Measurements from ENCODE around the gene SIGLEC5. TPM values are rescaled to one million over a fixed set of nuclear protein-coding genes. Genes with fewer than 3 reads are reported as not detected.
A peak's percentile ranks its signal among the peaks of the same experiment; 100 is the strongest.
"Not testable (repeated sequence)": the region's sequence is repeated elsewhere in the genome, so short reads cannot be mapped to it uniquely, and the experiment has no call there.

Gene SIGLEC5
- polyA plus RNA-seq, 1 donor = 0.18 TPM

DNA sequence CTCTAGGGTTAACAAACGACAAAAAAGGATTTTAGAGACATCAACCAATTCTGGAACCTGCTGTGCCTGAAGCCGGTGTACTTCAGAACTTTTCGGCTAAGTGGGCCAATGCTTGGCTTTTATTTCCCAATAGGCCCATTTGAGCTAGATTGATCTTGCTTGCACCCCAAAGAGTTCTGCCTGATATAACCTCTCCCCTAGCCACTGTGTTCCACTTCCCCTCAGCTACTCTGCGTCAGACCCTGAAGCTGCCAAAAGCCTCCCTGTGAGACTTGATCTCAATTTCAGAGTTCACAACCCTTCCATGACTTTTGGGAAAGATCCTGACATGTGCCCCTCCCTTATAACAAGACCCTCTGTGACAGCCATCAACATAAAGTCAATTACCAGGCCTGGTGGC, 22.1 kb upstream of the SIGLEC5 start:
- Histone ChIP-seq H3K4me1 (ENCODE audit: control insufficient read depth, insufficient read depth, low read length) (no peaks in the 10 kb centered on the region), H3K27me3 (ENCODE audit: control insufficient read depth, insufficient read depth, low read length) (no peaks in the 10 kb centered on the region), H3K9me3 (ENCODE audit: control insufficient read depth, low read depth, low read length) (no peaks in the 10 kb centered on the region), H3K27ac (ENCODE audit: low read length) (no peak overlapping the region), H3K36me3 (ENCODE audit: control insufficient read depth, insufficient read depth, low read length) (no peaks in the 10 kb centered on the region), H3K4me3 (ENCODE audit: low read length) (no peak overlapping the region)
- WGBS (ENCODE audit: insufficient coverage, low lambda C conversion rate) = no CpG with 5 or more reads among the region's 4 CpGs
- DNase-seq = no peak

DNA sequence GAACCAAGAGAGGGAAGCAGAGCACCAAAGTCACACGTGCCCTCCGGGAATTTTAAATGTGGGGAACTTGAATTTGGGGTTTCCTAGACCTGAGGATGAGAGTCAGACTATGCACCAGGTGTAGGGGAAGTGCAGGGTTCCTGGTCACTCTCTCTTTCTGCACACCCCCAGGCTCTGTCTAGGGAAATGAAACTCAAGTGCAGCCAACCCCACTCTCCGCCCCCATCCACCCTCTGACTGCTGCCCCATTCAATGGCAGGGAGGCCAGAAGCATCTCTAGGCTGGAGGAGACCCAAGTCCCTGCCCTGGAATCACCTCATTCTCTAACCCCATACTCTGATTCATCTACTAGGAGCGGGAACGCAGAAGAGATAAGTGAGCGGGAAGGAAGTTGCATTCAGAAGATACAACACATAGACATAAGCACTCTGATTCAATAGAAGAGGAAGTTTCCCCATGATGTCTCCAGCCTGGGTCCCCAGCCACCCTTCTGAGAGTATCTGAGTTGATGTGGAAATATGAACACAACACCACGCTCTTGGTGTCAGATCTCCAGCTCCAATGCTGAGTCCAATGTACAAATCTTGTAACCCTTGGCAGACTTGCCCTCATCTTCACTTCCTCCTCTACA, 21.1 kb upstream of the SIGLEC5 start:
- H3K9me3 ChIP-seq (ENCODE audit: control insufficient read depth, low read depth, low read length) = no peaks in the 10 kb centered on the region
- no CpG with 5 or more reads among the region's 7 CpGs for WGBS (ENCODE audit: insufficient coverage, low lambda C conversion rate)
- H3K4me3 ChIP-seq (ENCODE audit: low read length) = no peak overlapping the region
- H3K36me3 ChIP-seq (ENCODE audit: control insufficient read depth, insufficient read depth, low read length) = no peaks in the 10 kb centered on the region
- peak in 1 of 2 donors; percentile 4 for DNase-seq
- no peaks in the 10 kb centered on the region for H3K27me3 ChIP-seq (ENCODE audit: control insufficient read depth, insufficient read depth, low read length)
- H3K4me1 ChIP-seq (ENCODE audit: control insufficient read depth, insufficient read depth, low read length) = no peaks in the 10 kb centered on the region
- no peak overlapping the region for H3K27ac ChIP-seq (ENCODE audit: low read length)

DNA sequence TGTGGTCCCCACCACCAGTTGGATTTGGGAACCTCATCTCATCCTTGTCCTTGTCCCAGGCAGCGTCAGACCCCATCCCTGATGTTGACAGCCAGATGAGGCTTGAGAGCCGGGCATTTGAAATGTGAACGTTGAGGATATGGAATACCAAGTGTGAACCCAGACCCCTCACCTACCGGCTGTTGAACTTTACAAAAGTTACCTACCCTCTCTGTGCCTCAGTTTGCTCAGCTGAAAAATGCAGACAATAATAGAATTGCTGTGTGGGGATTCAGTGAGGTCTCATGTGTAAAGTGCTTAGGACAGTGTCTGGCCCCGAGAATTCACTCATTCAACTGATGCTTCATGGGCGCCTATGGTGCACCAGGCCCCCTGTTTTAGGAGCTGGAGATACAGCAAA, 17.1 kb upstream of the SIGLEC5 start:
- no peaks in the 10 kb centered on the region for H3K9me3 ChIP-seq (ENCODE audit: control insufficient read depth, low read depth, low read length)
- H3K27me3 ChIP-seq (ENCODE audit: control insufficient read depth, insufficient read depth, low read length) = no peaks in the 10 kb centered on the region
- no peak overlapping the region for H3K27ac ChIP-seq (ENCODE audit: low read length)
- no CpG with 5 or more reads among the region's 6 CpGs for WGBS (ENCODE audit: insufficient coverage, low lambda C conversion rate)
- H3K36me3 ChIP-seq (ENCODE audit: control insufficient read depth, insufficient read depth, low read length) = no peaks in the 10 kb centered on the region
- no peak for DNase-seq
- no peak overlapping the region for H3K4me3 ChIP-seq (ENCODE audit: low read length)
- no peaks in the 10 kb centered on the region for H3K4me1 ChIP-seq (ENCODE audit: control insufficient read depth, insufficient read depth, low read length)

DNA sequence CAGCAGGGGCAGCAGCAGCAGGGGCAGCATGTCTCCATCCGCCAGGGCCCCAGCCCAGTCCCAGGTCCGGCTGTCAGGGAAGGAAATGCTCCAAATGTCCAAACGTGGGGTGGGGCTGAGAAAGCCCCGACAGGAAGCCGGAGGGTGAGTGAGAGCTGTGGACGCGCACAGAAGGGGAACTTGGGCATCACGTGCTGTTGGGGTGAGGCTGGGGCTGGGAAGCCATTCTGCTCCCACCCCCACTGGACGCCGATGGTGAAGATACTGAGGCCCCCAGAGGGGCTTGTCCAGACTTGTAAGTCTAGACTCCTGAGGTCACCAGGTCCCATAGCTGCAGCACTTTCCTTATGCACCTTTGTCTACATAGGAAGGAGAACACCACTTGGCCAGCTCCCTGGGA, 16.5 kb upstream of the SIGLEC5 start, which contains the start of gene SIGLEC14:
TSS of gene SIGLEC14 (minus strand) at position 96 of the 400 bp plus-strand sequence. CDS start at position 30, 66 bp downstream.
- not testable (repeated sequence) for H3K9me3 ChIP-seq (ENCODE audit: control insufficient read depth, low read depth, low read length); H3K36me3 ChIP-seq (ENCODE audit: control insufficient read depth, insufficient read depth, low read length); H3K27ac ChIP-seq (ENCODE audit: low read length)

GRCh38 chr19:51644636-51645271, 14.6 kb upstream of the SIGLEC5 start:
- WGBS (ENCODE audit: insufficient coverage, low lambda C conversion rate) = 18% methylated on average over 3 of the region's 11 CpGs
- Histone ChIP-seq H3K4me1 (ENCODE audit: control insufficient read depth, insufficient read depth, low read length) (no peaks in the 10 kb centered on the region), H3K9me3 (ENCODE audit: control insufficient read depth, low read depth, low read length) (no peaks in the 10 kb centered on the region), H3K4me3 (ENCODE audit: low read length) (no peak overlapping the region), H3K27ac (ENCODE audit: low read length) (no peak overlapping the region), H3K27me3 (ENCODE audit: control insufficient read depth, insufficient read depth, low read length) (no peaks in the 10 kb centered on the region), H3K36me3 (ENCODE audit: control insufficient read depth, insufficient read depth, low read length) (no peaks in the 10 kb centered on the region)
- DNase-seq = no peak

More for the DNA sequence above, 16.5 kb upstream of the SIGLEC5 start, which contains the start of gene SIGLEC14:
- not testable (repeated sequence) for H3K27me3 ChIP-seq (ENCODE audit: control insufficient read depth, insufficient read depth, low read length); H3K4me3 ChIP-seq (ENCODE audit: low read length); H3K4me1 ChIP-seq (ENCODE audit: control insufficient read depth, insufficient read depth, low read length); DNase-seq
- no CpG with 5 or more reads among the region's 10 CpGs for WGBS (ENCODE audit: insufficient coverage, low lambda C conversion rate)

DNA sequence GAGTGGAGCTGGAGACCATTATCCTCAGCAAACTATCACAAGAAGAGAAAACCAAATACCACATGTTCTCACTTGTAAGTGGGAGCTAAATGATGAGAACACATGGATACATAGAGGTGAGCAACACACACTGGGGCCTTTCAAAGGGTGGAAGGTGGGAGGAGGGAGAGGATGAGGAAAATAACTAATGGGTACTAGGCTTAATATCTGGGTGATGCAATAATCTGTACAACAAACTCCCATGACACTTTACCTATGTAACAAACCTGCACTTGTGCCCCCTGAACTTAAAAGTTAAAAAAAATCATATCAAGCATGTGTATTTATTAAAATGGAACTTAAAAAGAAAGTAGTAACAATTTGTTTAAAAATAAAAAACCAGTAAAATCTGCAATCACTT, 11.4 kb upstream of the SIGLEC5 start:
- no peaks in the 10 kb centered on the region for H3K27me3 ChIP-seq (ENCODE audit: control insufficient read depth, insufficient read depth, low read length)
- H3K4me1 ChIP-seq (ENCODE audit: control insufficient read depth, insufficient read depth, low read length) = no peaks in the 10 kb centered on the region
- H3K4me3 ChIP-seq (ENCODE audit: low read length) = no peak overlapping the region
- no peak for DNase-seq
- H3K36me3 ChIP-seq (ENCODE audit: control insufficient read depth, insufficient read depth, low read length) = no peaks in the 10 kb centered on the region
- H3K9me3 ChIP-seq (ENCODE audit: control insufficient read depth, low read depth, low read length) = no peaks in the 10 kb centered on the region
- no peak overlapping the region for H3K27ac ChIP-seq (ENCODE audit: low read length)

- no CpG with 5 or more reads among the region's 3 CpGs for WGBS (ENCODE audit: insufficient coverage, low lambda C conversion rate)
- H3K27me3 ChIP-seq (ENCODE audit: control insufficient read depth, insufficient read depth, low read length) = no peaks in the 10 kb centered on the region
- no peak overlapping the region for H3K27ac ChIP-seq (ENCODE audit: low read length)
- H3K9me3 ChIP-seq (ENCODE audit: control insufficient read depth, low read depth, low read length) = no peaks in the 10 kb centered on the region
- H3K36me3 ChIP-seq (ENCODE audit: control insufficient read depth, insufficient read depth, low read length) = no peaks in the 10 kb centered on the region
- H3K4me1 ChIP-seq (ENCODE audit: control insufficient read depth, insufficient read depth, low read length) = no peaks in the 10 kb centered on the region
- no peak for DNase-seq
- H3K4me3 ChIP-seq (ENCODE audit: low read length) = no peak overlapping the region
These were observed 10.2 kb upstream of the SIGLEC5 start for GRCh38 chr19:51640386-51640785.

DNA sequence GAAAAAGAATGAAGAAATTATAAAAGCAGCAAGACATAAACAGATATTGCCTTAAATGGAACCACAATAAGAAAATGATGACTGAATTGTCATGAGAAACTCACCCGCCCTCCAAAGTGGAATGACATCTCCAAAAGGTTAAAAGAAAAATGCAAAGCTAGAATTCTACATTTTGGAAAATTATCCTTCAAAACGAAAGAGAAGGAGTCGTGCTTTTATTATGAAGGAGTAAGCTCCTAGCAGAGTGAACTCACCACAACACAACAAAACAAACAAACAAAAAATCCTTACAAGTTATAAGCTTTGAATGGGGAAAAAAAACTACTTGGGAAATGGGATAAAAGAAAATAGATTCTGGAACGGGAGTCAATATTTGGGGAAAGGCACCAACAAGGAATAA, 9.7 kb upstream of the SIGLEC5 start:
- Histone ChIP-seq H3K4me1 (ENCODE audit: control insufficient read depth, insufficient read depth, low read length) (no peaks in the 10 kb centered on the region), H3K27me3 (ENCODE audit: control insufficient read depth, insufficient read depth, low read length) (no peaks in the 10 kb centered on the region), H3K27ac (ENCODE audit: low read length) (no peak overlapping the region), H3K36me3 (ENCODE audit: control insufficient read depth, insufficient read depth, low read length) (no peaks in the 10 kb centered on the region), H3K9me3 (ENCODE audit: control insufficient read depth, low read depth, low read length) (no peaks in the 10 kb centered on the region), H3K4me3 (ENCODE audit: low read length) (no peak overlapping the region)
- 57% methylated on average over 3 of the region's 4 CpGs for WGBS (ENCODE audit: insufficient coverage, low lambda C conversion rate)
- no peak for DNase-seq

DNA sequence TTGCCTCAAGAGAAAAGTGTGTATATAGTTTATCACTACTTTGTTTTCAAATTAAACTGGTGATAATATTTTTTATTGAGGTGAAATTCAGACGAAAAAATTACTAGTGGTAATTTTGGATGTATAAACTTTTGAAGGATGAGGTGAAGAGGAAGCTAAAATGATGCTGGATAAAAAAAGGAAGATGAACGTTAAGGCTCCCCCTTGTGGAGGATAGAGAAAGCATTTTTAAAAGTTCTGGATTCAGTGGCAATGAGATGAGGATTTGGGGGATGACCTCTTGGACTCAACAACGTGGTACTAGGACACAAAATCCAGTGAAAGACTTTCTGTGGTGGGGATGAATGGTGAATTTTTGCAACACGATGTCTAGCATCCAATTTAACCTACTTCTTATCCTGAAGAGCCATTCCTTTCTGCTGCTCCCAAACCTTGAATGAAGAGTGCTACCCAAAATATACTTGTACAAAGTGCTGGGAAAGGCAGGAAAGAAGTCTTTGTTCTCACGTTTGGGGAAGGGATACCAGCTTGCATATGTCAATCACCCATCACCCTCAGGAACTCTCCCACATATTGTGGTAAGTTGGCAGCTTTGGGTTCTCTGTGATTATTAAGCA, 7.3 kb upstream of the SIGLEC5 start:
- DNase-seq = no peak
- Histone ChIP-seq H3K27ac (ENCODE audit: low read length) (no peak overlapping the region), H3K36me3 (ENCODE audit: control insufficient read depth, insufficient read depth, low read length) (no peaks in the 10 kb centered on the region), H3K9me3 (ENCODE audit: control insufficient read depth, low read depth, low read length) (no peaks in the 10 kb centered on the region), H3K4me3 (ENCODE audit: low read length) (no peak overlapping the region), H3K4me1 (ENCODE audit: control insufficient read depth, insufficient read depth, low read length) (no peaks in the 10 kb centered on the region), H3K27me3 (ENCODE audit: control insufficient read depth, insufficient read depth, low read length) (no peaks in the 10 kb centered on the region)
- 21% methylated on average over 2 of the region's 5 CpGs for WGBS (ENCODE audit: insufficient coverage, low lambda C conversion rate)

DNA sequence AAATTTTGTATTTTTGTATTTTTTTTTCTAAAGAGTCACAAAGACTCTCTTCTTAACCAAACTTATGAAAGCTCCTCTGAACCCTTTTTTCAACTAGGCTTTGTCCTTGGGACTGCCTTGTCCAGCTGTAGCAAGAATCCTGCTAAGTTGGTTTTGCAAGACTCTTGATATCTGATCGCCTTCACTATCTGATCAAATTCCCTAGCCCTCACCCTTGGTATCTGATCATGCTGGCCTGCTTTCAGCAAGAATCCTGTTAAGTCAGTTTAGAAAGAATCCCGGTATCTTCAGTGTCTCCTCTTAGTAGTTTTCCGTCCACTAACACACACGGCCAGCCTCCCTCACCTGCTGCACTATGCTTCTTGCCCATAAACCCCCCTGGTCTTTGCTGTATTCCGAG, 1.9 kb upstream of the SIGLEC5 start:
- H3K27me3 ChIP-seq (ENCODE audit: control insufficient read depth, insufficient read depth, low read length) = peaks cover 4% of the 10 kb centered on the region
- H3K27ac ChIP-seq (ENCODE audit: low read length) = no peak overlapping the region
- no CpG with 5 or more reads among the region's 5 CpGs for WGBS (ENCODE audit: insufficient coverage, low lambda C conversion rate)
- no peak for DNase-seq
- no peak overlapping the region for H3K4me3 ChIP-seq (ENCODE audit: low read length)
- H3K9me3 ChIP-seq (ENCODE audit: control insufficient read depth, low read depth, low read length) = no peaks in the 10 kb centered on the region
- H3K4me1 ChIP-seq (ENCODE audit: control insufficient read depth, insufficient read depth, low read length) = no peaks in the 10 kb centered on the region
- H3K36me3 ChIP-seq (ENCODE audit: control insufficient read depth, insufficient read depth, low read length) = no peaks in the 10 kb centered on the region

All from large intestine (tissue), 3 donors.